Ramos (cell line): ENCODE data around the gene CMTM4.
"Not testable (repeated sequence)": the region's sequence is repeated elsewhere in the genome, so short reads cannot be mapped to it uniquely, and the experiment has no call there.

Experiments used
- in situ Hi-C: fragments of 300-500 bp; cut with MboI; formaldehyde crosslinking; loops from one replicate; pipeline ENCODE4 v1.14.3; 2022; ENCODE audit warnings: low sequenced_read_pairs; ENCODE audit not compliant: unreplicated experiment

CMTM4 gene

DNA sequence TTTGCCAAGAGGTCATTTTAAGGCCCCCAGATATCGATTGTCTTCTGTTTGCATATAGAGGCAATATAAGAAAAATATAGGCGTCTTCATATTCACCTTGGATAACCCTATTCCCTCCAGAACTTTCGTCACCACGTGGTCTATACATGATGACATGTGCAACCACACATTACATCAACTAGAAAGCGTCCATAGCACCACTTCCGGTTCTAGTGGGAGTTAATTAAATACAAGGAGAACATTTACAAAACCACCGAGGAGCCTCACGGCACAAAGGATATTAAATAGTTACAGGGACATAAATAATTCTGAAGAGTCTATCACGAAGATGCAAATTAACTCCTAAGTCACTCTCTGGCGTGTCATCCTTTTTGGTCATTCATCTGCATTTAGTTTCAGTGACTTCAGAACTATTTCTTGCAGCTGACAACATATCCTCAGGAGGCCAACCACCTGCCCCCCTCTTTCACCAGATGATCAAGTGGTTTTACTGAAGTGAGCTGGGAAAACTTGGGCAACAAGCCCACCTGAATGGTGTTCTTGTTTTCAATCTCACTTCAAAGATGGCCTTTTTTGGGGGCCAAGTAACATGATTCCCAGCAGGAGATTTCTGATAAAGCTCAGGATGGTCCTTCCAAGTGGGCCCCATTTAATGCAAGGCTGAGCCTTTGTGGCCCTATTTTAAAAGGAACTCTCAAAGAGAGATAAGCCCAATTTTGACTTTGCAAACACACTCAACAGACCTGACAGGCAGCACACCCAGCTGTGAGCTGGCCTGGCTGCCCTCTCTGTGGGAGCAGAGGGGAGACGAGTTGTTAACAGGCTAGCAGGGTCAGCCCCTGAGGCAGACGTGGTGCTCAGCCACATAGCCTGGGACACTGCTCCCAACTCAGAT lies 76.8 kb downstream of the CMTM4 start:
- in situ Hi-C loops = no loop called here

- in situ Hi-C loops = no loop called here
Measured at GRCh38 chr16:66618588-66619375, 77.8 kb downstream of the CMTM4 start.

DNA sequence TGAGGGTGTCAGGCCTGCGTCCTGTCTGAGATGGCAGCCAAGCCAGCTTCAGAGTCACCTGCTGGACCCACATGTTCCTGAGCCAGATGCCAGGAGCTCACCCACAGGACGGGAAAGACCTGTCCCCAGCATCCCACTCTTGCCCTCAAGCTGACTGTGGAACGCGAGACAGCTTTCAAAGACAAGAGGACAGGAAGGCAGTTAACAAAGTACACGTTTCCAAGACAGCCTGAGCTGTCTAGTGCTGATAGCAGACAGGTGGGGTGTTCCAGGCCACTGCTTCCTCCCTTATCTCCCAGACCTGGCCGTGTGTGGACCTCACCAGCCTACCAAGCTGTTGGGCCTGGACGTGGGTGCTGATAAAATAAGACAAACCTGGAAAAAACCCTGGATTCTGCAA lies 78.8 kb downstream of the CMTM4 start:
- in situ Hi-C loops = no loop called here

- in situ Hi-C loops = no loop called here
Measured at GRCh38 chr16:66617010-66617434, 79.5 kb downstream of the CMTM4 start.

GRCh38 chr16:66616592-66616991 lies 80.0 kb downstream of the CMTM4 start:
- in situ Hi-C loops = no loop called here

- in situ Hi-C loops = no loop called here
Measured at GRCh38 chr16:66616169-66616568, 80.4 kb downstream of the CMTM4 start.

GRCh38 chr16:66614161-66614802 lies 82.3 kb downstream of the CMTM4 start:
- in situ Hi-C loops = no loop called here

- in situ Hi-C loops = no loop called here
Measured at GRCh38 chr16:66612422-66612821, 84.1 kb downstream of the CMTM4 start.

GRCh38 chr16:66611911-66612310 lies 84.6 kb downstream of the CMTM4 start:
- in situ Hi-C loops = not testable (repeated sequence)

DNA sequence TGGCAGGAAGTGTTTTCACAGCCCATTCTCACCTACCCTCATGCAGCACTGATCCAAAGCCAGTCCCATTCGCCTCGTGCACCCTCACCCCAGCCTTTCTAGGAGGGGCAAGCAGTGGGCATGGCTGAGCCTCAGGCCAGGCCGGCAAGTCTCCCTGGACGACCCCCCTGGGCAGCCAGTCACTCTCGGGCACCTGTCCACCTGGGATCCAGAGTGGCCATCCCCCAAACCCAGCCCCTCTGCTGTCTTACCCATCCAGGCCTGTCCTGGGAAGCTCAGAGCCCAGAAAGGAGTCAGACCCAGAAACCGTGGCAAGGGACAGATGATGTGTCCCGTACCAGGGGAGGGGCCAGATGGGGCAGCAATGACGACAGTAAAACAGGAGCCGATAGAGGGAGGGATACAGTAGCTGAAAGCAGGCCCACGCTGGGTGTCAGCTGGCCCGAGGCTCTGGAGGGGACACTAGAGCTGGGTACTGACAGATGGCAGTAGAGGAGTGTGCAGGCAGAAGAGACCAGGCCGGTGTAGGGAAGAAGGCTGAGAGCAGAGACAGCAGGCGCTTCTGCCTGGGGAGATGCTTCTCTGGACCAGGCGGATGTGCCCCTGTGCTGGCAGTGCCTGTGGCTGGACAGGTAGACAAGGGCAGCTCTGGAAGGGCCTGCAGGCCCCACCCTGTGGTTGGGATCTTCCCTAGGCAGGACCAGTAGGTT lies 86.3 kb downstream of the CMTM4 start:
- in situ Hi-C loops = no loop called here

DNA sequence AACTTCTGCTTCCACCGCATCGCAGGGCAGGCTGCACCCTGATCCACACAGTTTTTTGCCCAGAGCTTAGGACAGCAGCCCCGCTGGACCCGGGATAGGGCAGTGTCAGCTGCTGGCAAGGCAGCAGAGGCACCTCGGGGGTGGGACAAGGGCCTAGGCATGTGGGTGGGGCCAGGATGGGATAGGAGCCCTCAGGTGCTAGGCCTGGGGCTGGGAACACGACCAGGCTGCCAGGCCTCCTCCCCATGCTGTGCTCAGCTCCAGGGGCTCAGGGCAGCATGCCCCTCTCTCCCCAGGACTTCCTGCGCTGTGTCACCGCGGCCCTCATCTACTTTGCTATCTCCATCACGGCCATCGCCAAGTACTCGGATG lies 87.4 kb downstream of the CMTM4 start:
- in situ Hi-C loops = loop anchor here (10.0 kb wide), 1 partner anchor 256 kb away; no protein-coding TSS in a partner anchor

DNA sequence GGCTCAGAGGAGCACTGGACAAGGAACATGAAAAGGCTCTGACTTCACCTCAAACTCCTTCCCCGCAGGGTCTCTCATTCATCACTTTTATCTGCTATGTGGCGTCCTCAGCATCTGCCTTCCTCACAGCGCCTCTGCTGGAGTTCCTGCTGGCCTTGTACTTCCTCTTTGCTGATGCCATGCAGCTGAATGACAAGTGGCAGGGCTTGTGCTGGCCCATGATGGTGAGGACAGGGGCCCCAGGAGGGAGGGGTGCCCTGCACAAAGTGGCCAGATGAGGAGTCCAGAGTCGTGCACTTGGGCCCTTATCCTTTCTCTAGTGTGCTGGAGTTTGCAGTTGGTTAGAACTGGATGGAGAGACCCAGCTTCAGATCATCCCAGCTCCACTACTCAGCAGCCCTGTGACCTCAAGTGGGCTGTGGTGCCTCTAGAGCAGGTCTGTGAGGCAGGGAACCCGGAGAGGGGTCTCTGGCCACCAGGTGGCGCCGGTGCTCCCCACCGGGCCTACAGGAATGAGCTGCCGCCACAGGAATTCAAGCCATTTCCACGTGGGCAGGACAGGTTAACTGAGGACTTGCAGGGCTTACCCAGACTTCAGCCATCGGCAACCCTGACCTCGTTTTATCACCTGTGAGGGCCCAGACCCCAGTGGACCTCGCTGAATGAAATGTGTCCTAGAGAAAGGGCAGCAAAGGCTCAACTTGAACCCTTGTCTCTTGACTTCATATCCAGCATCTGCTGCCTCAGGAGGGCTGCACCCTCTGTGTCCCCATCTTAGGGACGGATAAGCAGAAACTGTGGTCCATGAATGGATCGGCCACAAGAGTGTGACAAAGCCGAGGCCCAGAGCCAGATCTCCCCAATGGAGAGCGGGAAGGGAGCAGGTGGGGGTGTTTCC lies 88.1 kb downstream of the CMTM4 start:
- in situ Hi-C loops = loop anchor here (10.0 kb wide), 1 partner anchor 256 kb away; no protein-coding TSS in a partner anchor

GRCh38 chr16:66605979-66606751 lies 90.4 kb downstream of the CMTM4 start:
- in situ Hi-C loops = loop anchor here (10.0 kb wide), 1 partner anchor 259 kb away; no protein-coding TSS in a partner anchor

- in situ Hi-C loops = loop anchor here (10.0 kb wide), 1 partner anchor 259 kb away; no protein-coding TSS in a partner anchor
Measured at GRCh38 chr16:66605177-66605978, 91.2 kb downstream of the CMTM4 start.

DNA sequence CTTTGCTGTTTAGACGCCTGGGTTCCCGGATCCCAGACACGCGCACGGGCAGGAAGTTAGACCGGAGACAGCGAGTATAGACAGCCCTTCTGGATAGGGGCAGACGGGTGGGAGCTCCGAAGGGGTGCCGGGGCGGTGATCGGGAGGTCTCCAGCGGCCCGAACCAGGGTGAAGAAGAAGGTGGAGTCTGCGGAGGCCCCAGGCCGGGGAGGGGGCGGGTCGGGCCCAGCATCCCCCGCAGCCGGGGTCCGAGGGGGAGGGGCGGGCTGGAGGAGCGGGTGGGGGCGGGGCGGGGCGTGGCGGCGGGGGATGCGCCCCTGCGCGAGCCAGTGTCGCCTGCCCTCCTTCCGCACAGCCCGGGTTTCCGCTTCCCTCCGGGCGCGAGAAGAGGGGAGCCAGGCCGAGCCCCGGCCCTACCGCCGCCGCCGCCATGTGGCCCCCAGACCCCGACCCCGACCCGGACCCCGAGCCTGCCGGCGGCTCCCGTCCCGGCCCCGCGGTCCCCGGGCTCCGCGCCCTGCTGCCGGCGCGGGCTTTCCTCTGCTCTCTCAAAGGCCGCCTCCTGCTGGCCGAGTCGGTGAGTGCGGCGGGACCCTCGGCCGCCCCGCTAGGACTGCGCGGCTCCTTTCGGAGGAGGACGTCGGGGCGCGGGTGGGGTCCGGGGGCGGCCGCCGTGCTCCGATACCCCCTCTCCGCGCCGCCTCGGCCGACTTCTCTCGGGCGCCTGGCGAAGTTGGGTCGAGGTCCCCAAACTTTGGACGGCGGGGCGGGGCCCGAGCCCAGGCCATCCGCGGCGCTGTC lies 92.0 kb downstream of the CMTM4 start, which contains the start of gene CMTM3:
CMTM3 (plus strand) TSS at position 329 of the 801 bp plus-strand sequence; CDS start at position 431, 102 bp downstream.
- in situ Hi-C loops = loop anchor here (5.0 to 10.0 kb wide), 2 partner anchors 197 to 260 kb away; no protein-coding TSS in a partner anchor
